SH-SY5Y (cell line): ENCODE results near the gene NAXD.

ENCODE experiments used
- GATA2 ChIP-seq: IDR thresholded peaks from 2 replicates; pipeline ENCODE4 v1.6.1; 2011; ENCODE audit warnings: mild to moderate bottlenecking, low read depth, low read length
- GATA3 ChIP-seq: IDR thresholded peaks from 2 replicates; pipeline ENCODE4 v1.6.1; 2011; ENCODE audit warnings: low read depth, mild to moderate bottlenecking, low read length, moderate library complexity

DNA sequence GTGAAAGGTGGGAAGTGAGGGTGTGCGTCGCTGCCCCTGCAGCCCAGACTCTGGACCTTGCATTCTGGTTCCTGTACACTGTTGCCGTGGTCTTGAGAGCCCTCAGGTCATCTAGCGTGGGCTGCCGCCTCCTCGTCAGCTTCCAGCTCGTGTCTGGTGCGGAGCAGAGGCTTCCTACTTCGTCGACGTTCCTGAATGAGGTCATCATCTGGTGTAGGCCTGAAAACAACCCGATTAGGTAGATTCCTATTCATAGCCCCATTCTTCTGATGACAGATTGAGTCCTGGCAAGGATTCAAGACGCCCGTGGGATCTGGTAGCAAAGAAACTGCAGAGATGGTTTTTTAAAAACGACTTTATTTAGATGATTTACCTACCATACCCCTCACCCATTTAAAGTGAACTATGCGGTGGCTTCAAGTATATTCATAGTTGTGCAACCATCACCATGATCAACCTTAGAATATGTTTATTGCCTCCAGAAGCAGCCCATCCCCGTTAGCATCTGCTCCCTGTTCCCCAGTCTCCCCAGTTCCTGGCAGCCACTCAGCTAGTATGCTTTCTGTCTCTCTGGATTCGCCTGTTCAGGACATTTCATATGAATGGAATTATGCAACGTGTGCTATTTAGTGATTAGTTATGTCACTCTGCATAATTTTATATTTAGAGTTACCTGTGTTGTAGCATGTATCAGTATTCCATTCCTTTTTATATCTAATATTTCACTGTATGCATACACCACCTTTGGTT is 13.8 kb downstream of the NAXD start:
- no peak for TF ChIP-seq GATA2
- no peak for TF ChIP-seq GATA3
